ENCODE measurements around the gene SF3B2.

The SF3B2 gene

GRCh38 chr11:66050581-66051231, 1.5 kb upstream of the SF3B2 start:
- no peak for DNase-seq (ENCODE audit: low spot score)

GRCh38 chr11:66051371-66051765, 796 bp upstream of the SF3B2 start:
- DNase-seq (ENCODE audit: low spot score) = no peak

- no peak for DNase-seq (ENCODE audit: low spot score)
These were observed 459 bp downstream of the SF3B2 start for GRCh38 chr11:66052664-66052982.

- DNase-seq (ENCODE audit: low spot score) = no peak
These were observed 2.9 kb downstream of the SF3B2 start for GRCh38 chr11:66055021-66055420.

- no peak for DNase-seq (ENCODE audit: low spot score)
These were observed 4.3 kb downstream of the SF3B2 start for GRCh38 chr11:66056501-66056900.

GRCh38 chr11:66059966-66060680, 8.0 kb downstream of the SF3B2 start:
- no peak for DNase-seq (ENCODE audit: low spot score)

- no peak for DNase-seq (ENCODE audit: low spot score)
These were observed 9.1 kb downstream of the SF3B2 start for GRCh38 chr11:66061268-66061667.

- no peak for DNase-seq (ENCODE audit: low spot score)
These were observed 10.2 kb downstream of the SF3B2 start for GRCh38 chr11:66062408-66062807.

- no peak for DNase-seq (ENCODE audit: low spot score)
These were observed 11.7 kb downstream of the SF3B2 start for GRCh38 chr11:66063900-66064299.

- DNase-seq (ENCODE audit: low spot score) = no peak
These were observed 12.4 kb downstream of the SF3B2 start for GRCh38 chr11:66064571-66064970.

GRCh38 chr11:66066751-66067150, 14.6 kb downstream of the SF3B2 start:
- DNase-seq (ENCODE audit: low spot score) = no peak

GRCh38 chr11:66067640-66068039, 15.5 kb downstream of the SF3B2 start:
- no peak for DNase-seq (ENCODE audit: low spot score)

GRCh38 chr11:66068154-66068821, 16.1 kb downstream of the SF3B2 start:
- peak; percentile 87 for DNase-seq (ENCODE audit: low spot score)

GRCh38 chr11:66068923-66069714, 17.0 kb downstream of the SF3B2 start:
- peak; percentile 65 for DNase-seq (ENCODE audit: low spot score)

GRCh38 chr11:66069715-66070603, 17.8 kb downstream of the SF3B2 start, which contains the start of gene PACS1:
TSS of gene PACS1 (plus strand) at chr11:66070272. CDS start at chr11:66070487, 215 bp downstream.
- peak; percentile 82 for DNase-seq (ENCODE audit: low spot score)

GRCh38 chr11:66070604-66071380, 18.6 kb downstream of the SF3B2 start:
- DNase-seq (ENCODE audit: low spot score) = peak; percentile 62

- no peak for DNase-seq (ENCODE audit: low spot score)
These were observed 19.2 kb downstream of the SF3B2 start for GRCh38 chr11:66071381-66071801.

- DNase-seq (ENCODE audit: low spot score) = no peak
These were observed 19.9 kb downstream of the SF3B2 start for GRCh38 chr11:66072081-66072480.

GRCh38 chr11:66072518-66072917, 20.4 kb downstream of the SF3B2 start:
- no peak for DNase-seq (ENCODE audit: low spot score)

- no peak for DNase-seq (ENCODE audit: low spot score)
These were observed 21.5 kb downstream of the SF3B2 start for GRCh38 chr11:66073669-66074068.

GRCh38 chr11:66075273-66075672, 23.1 kb downstream of the SF3B2 start:
- no peak for DNase-seq (ENCODE audit: low spot score)

Measured in ecto neural progenitor cell (in vitro differentiated cells).